ENCODE results near the gene CD8B2.
"Not testable (repeated sequence)": the region's sequence is repeated elsewhere in the genome, so short reads cannot be mapped to it uniquely, and the experiment has no call there.

Gene CD8B2

GRCh38 chr2:106513391-106513790 lies 26.2 kb downstream of the CD8B2 start:
- not testable (repeated sequence) for DNase-seq

GRCh38 chr2:106514827-106515226 lies 27.7 kb downstream of the CD8B2 start:
- not testable (repeated sequence) for DNase-seq

DNA sequence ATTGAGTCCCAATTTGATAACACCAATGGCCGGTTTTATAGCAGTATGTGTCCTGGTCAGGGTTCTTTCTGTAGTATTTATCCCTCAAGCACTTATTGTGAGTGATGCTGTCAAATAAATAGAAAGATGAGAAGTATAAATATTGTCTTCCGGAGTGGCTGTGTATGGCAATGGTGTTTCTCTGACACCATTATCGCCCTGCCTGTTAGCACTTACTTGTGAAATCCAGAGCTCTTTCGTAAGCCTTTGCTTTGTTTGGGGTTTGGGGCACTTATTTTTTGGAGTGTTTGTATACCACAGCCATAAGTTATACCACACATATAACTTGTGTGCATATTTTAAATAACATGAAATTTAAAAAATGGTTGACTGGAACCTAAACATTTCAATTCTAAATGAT lies 29.3 kb downstream of the CD8B2 start:
- DNase-seq, result no peak

DNA sequence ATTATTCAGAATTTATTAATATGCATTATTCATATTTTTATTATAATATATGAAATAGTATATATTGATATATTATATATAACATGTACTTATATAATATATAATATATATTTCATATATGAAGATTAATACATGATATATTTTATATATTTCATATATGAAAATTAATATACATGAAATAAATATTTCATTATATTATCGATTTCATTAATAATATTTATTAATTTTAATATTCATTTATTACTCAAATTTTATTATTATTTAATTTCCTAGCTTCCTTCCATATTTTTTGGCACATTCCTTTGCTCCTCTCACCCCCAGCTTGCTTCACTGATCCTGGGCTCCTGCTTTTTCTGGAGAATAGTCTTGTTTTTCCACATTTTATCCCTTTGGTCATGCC lies 29.7 kb downstream of the CD8B2 start:
- DNase-seq, result no peak

DNA sequence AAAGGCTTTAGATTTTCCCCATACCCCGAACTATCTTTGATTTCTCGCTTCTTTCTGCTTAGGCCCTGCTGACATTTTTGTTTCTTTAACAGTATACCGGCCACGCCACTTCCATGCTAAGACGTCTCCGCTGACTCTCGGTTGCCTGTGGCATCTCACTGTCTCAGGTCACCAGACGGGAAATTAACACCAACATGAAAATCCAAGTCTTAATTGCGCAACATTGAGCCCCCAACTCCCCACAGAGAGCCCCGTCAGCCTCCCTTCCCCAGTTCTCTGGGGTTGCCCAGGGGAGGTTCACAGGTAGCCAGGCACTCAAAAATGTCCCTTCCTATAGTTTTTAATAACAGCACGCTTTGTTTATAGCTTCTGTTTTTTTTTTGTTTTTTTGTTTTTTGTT lies 30.2 kb downstream of the CD8B2 start:
- no peak for DNase-seq

GRCh38 chr2:106519767-106520166 lies 32.6 kb downstream of the CD8B2 start:
- DNase-seq, result no peak

DNA sequence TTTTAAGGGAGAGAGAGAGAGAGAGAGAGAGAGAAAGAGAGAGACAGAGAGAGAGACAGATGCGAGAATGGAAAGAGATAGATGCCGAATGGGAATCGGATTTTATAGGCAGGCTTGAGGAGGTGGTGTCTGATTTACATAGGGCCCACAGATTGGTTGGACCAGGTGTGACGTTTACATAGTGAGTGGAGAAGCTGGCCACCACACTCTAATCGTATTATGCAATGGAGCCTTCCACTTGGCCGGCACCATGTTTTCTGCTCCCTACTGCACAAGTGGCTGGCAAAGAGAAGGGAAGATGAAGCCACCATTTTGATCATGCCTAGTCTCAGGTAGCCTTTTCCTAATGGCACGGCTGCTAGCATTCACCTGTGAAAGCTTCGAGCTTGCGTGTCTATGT lies 33.9 kb downstream of the CD8B2 start:
- DNase-seq, result no peak

DNA sequence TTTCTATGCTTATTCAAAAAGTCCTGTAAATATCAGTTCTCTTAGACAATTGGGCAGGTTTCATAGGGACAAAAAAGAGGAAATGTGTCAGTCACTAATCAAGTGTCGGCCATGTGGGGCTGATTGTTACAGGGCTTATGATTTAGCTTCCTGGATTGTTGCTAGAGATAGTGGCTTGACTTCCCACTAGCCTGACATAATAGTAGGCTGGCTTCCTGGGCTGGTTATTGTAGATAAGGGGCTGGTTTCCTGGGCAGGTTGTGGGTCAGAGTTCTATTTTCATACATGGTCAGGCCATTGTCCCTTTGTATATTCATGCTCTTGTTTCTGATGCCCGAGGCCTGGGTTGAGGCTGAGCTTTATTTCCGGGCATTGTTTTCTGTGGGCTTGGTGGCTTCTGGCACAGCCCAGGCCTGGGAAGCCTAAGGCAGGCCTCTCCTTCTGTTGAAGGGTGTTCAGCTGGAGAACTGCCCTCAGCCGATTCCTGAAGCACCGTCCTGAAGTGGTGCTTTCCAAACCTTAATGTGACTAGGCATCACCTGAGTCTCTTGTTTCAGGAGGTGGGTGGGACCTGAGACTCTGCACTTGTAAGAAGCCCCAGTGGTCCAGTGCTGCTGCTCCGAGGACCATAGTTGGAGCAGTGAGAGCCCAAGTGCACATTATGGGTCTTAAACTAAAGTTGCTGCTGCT lies 37.0 kb downstream of the CD8B2 start:
- DNase-seq, result no peak

DNA sequence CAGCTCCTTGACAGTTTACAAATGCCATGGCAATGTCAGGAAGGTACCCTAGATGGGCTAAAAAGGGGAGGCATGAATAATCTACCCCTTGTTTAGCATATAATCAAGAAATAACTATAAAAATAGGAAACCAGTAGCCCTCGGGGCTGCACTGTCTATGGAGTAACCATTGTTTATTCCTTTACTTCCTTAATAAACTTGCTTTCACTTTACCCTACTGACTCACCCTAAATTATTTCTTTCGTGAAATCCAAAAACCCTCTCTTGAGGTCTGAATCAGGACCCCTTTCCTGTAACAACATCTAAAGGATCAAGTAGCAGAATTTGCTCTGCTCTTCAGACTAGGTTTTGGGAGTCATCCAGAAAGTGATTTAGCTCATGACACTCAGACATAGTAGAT lies 43.7 kb downstream of the CD8B2 start:
- DNase-seq, result no peak

- no peak for DNase-seq
Observed at GRCh38 chr2:106531676-106532214, 44.6 kb downstream of the CD8B2 start.

DNA sequence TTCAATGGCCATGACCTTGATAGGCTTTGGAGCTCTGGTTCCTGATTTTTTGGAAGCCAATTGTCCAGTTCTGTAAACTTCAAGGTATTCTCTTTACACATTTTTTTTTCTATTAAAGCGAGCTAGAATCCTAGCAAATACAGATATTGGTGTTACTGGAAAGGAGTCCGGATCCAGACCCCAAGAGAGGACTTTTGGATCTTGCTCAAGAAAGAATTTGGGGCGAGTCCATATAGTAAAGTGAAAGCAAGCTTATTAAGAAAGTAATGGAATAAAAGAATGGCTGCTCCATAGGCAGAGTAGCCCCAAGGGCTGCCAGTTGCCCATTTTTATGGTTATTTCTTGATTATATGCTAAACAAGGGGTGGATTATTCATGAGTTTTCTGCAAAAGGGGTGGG lies 45.1 kb downstream of the CD8B2 start:
- DNase-seq, result no peak

- no peak for DNase-seq
Observed at GRCh38 chr2:106534471-106534870, 47.3 kb downstream of the CD8B2 start.

DNA sequence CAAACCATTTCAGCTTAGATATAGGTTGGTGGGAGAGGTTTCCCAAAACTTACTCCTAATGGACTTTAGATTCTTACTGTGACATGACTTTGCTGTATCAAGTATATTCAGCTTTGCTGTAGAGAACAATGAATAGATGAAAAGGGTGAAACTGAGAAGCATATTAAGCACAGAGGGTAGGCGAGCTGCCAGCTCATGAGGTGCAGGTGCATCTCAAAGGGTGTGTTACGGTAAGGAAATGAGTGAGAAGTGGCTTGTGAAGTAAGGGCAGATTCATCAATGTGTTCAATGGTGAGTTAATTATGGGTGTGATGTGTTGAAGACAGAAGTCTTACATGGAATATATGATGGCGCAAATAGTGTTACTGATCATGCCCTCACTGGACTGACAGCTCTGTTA lies 49.3 kb downstream of the CD8B2 start:
- no peak for DNase-seq

DNA sequence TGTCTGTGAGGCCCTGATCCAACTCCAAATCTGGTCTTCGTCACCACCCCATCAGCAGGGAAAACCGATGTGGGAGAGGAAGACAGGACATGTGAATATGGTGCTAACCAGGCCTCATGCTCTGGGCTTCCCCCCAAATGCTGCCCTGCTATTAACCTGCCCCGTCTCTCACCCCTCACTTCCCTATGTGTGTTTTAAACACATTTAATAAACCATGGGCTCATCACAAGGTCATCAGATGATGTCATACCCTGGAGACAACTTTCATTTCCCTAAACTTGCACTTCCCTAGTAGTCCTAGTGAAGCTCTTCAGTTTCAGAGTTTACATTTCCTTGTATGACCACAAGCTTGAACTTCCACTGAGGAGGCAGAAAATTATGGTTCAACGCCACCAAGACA lies 49.9 kb downstream of the CD8B2 start:
- DNase-seq, result no peak

GRCh38 chr2:106537791-106538191 lies 50.6 kb downstream of the CD8B2 start:
- no peak for DNase-seq

- DNase-seq, result no peak
Observed at GRCh38 chr2:106540886-106541285, 53.7 kb downstream of the CD8B2 start.

DNA sequence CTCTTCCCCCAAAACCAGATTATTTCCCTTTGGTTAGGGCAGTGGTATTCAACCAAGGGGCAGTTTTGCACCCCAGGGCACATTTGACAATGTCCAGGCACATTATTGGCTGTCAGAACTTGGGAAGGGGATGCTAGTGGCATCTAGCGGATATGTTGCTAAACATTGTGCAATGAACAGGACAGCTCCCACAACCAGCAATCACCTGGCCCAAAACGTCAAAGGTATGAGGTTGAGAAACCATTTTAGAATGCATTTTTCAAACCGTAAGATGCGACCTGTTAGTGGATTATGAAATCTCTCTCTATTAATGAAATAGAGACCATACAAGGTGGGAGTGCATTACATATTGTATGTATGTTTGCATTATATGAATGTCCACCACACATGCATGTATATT lies 54.2 kb downstream of the CD8B2 start:
- DNase-seq, result no peak

GRCh38 chr2:106542746-106543359 lies 55.7 kb downstream of the CD8B2 start:
- peak; percentile 63 to 76 for DNase-seq

DNA sequence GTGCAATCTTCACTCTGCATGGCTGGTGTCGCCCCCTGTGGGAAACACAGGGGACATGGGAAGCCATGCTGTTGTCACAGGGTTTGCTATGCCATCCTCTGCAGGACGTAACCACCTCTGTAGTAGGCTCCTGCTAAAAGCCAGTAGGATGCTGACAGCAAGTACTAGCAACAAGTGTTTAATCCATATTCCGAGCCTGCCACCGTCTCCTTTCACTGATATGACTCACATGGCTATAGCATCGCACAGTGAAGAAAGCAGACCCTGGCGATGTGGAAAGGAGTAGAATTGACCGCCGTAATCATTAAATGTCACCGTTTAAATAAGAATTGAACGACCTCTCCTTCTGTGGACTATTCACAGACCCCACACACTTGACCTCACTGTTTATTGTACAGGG lies 57.8 kb downstream of the CD8B2 start:
- no peak for DNase-seq

- no peak for DNase-seq
Observed at GRCh38 chr2:106546391-106546990, 59.3 kb downstream of the CD8B2 start.

DNA sequence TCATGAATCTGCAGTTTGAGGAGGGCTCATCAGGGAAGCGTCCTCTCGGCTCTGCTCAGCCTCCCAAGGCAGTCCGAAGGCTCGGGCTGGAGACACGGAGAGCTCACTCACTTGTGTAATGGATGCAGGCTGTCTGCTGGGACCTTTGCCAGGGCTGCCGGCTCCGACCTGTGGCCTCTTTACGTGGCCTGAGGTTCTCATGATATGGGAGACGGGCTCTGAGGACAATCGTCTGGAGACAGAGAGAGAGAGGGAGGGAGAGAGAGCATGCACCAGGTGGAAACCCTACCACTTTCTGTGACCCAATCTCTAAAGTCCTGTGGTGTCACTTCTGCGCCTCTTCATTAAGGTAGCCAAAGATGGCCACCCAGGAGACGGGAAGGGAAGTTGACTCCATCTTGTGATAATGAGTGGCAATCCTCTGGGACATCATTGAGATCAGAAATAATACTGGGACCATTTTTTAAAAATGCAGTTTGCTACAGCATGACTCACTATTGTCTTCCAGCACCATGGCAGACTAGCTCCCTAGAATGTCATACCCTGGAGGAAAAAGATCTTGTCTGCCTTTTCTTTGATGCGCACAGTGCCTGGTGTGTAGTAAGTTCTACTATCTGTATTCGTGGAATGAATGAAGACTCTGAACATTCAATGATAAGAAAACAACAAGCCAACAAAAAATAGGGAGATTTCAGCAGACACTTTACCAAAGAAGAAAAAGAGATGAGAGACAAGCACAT lies 60.2 kb downstream of the CD8B2 start:
- no peak for DNase-seq

GRCh38 chr2:106551417-106552130 lies 64.4 kb downstream of the CD8B2 start:
- no peak for DNase-seq

GRCh38 chr2:106552921-106553320 lies 65.8 kb downstream of the CD8B2 start:
- no peak for DNase-seq

Data from stimulated activated CD4-positive, alpha-beta T cell treated with anti-CD3 and anti-CD28 coated beads, Interleukin-4, amount 100 ng/mL, for 4 hours (primary cell).